Keratinocyte (primary cell): Measurements from ENCODE around the gene NGEF. TPM values are rescaled to one million over a fixed set of nuclear protein-coding genes. Genes with fewer than 3 reads are reported as not detected.

ENCODE experiments used
- DNase-seq: peaks from one replicate; pipeline ENCODE4 v3.0.0-alpha.2; 2011; ENCODE audit warnings: low read depth, missing footprints, low spot score
- FAIRE-seq: peaks from 2 replicates; lab custom pipeline; 2011; peaks lifted over from hg19 to GRCh38; lab: Jason Lieb, UNC
- H2AFZ ChIP-seq: 2 replicates; pipeline ENCODE4 v1.6.0; 2012; ENCODE audit warnings: low read length, control low read depth, inconsistent platforms; ENCODE audit not compliant: control insufficient read depth
- H3K27ac ChIP-seq: 2 replicates; pipeline ENCODE4 v1.5.1; 2011; ENCODE audit warnings: low read length; ENCODE audit not compliant: control insufficient read depth, insufficient read depth
- H3K27me3 ChIP-seq: 3 replicates; pipeline ENCODE4 v1.6.0; 2011; ENCODE audit warnings: low read length; ENCODE audit not compliant: control insufficient read depth, insufficient read depth; ENCODE audit errors: extremely low read depth
- H3K36me3 ChIP-seq, 2 experiments: 2 replicates in 1 of 2; 3 replicates in 1 of 2; pipeline ENCODE4 v1.5.1; 2011; ENCODE audit warnings: low read length in 2 of 2, mild to moderate bottlenecking in 1 of 2; ENCODE audit not compliant: control insufficient read depth in 2 of 2, insufficient read depth in 2 of 2; ENCODE audit errors: extremely low read depth in 1 of 2
- H3K4me1 ChIP-seq: 3 replicates; pipeline ENCODE4 v1.5.1; 2011; ENCODE audit warnings: low read length; ENCODE audit not compliant: control insufficient read depth, insufficient read depth; ENCODE audit errors: extremely low read depth
- H3K4me2 ChIP-seq: 3 replicates; pipeline ENCODE4 v1.6.0; 2011; ENCODE audit warnings: low read depth, low read length; ENCODE audit not compliant: control insufficient read depth, insufficient read depth; ENCODE audit errors: extremely low read depth
- H3K4me3 ChIP-seq, 3 experiments: fragments of 200-600 bp in 1 of 3; sonication (generic) in 1 of 3; 2 replicates in 2 of 3; 3 replicates in 1 of 3; pipeline ENCODE4 v1.5.1; 2011 to 2016; ENCODE audit warnings: low read length in 3 of 3, mild to moderate bottlenecking in 3 of 3, control low read depth in 2 of 3, inconsistent platforms in 1 of 3, low read depth in 1 of 3, mixed read lengths in 1 of 3, mixed run types in 1 of 3, moderate library complexity in 1 of 3; ENCODE audit not compliant: control insufficient read depth in 2 of 3, insufficient read depth in 2 of 3; ENCODE audit errors: extremely low read depth in 1 of 3
- H3K79me2 ChIP-seq: 2 replicates; pipeline ENCODE4 v1.6.0; 2012; ENCODE audit warnings: low read length; ENCODE audit not compliant: control insufficient read depth, insufficient read depth
- H3K9ac ChIP-seq: 3 replicates; pipeline ENCODE4 v1.6.0; 2011; ENCODE audit warnings: low read length; ENCODE audit not compliant: control insufficient read depth, insufficient read depth; ENCODE audit errors: extremely low read depth
- H3K9me1 ChIP-seq: 3 replicates; pipeline ENCODE4 v1.6.0; 2011; ENCODE audit warnings: low read length; ENCODE audit not compliant: control insufficient read depth, insufficient read depth; ENCODE audit errors: extremely low read depth
- H3K9me3 ChIP-seq: 2 replicates; pipeline ENCODE4 v1.5.1; 2012; ENCODE audit warnings: low read depth, low read length; ENCODE audit not compliant: control insufficient read depth
- H4K20me1 ChIP-seq: 3 replicates; pipeline ENCODE4 v1.6.0; 2011; ENCODE audit warnings: low read length; ENCODE audit not compliant: control insufficient read depth, insufficient read depth; ENCODE audit errors: extremely low read depth
- CTCF ChIP-seq, 3 experiments: IDR thresholded peaks in 1 of 3; conservative IDR thresholded peaks in 1 of 3; optimal IDR thresholded peaks in 1 of 3; 2 replicates in 2 of 3; 3 replicates in 1 of 3; pipeline versions ENCODE3 to v1.5.1; 2011; ENCODE audit warnings: low read length in 3 of 3, mild to moderate bottlenecking in 3 of 3, moderate library complexity in 2 of 3, control low read depth in 1 of 3, inconsistent platforms in 1 of 3; ENCODE audit not compliant: insufficient read depth in 2 of 3; ENCODE audit errors: extremely low read depth in 1 of 3
- EZH2 ChIP-seq: IDR thresholded peaks from one replicate; pipeline ENCODE4 v1.6.1; 2012; ENCODE audit warnings: inconsistent platforms, mild to moderate bottlenecking, low read length, moderate library complexity
- dilution Hi-C: fragments of 300-500 bp; cut with MboI; formaldehyde crosslinking; loops from one replicate; pipeline ENCODE4 v1.7.0; 2020; ENCODE audit warnings: low sequenced_read_pairs; ENCODE audit not compliant: extremely low pct_ligation_motif_present
- polyA plus RNA-seq, 5 experiments: library from polyadenylated mRNA; depleted of rRNA in 3 of 5; stranded (reverse) in 3 of 5; stranded (forward) in 1 of 5; unstranded in 1 of 5; fragments of >200 nt; gene quantifications; 1 replicate in 1 of 5; 2 replicates in 3 of 5; 3 replicates in 1 of 5; pipeline versions ENCODE4 v1.2.1 to v1.2.3, GENCODE V29; 2011 to 2012; ENCODE audit warnings: missing spikeins in 2 of 5, low read depth in 1 of 5, low replicate concordance in 1 of 5

The NGEF gene
- polyA plus RNA-seq, 1 donor (not counting 4 experiments of a cell fraction or from before 2014, with no cell fraction given) = 0.17 TPM

GRCh38 chr2:232949016-232949415 lies 64.0 kb downstream of the NGEF start:
- H4K20me1 ChIP-seq = no peaks in the 10 kb centered on the region
- TF ChIP-seq EZH2 = no peak
- TF ChIP-seq CTCF (optimal IDR thresholded peaks at IDR 0.05 in 1 of 3, IDR thresholded peaks at IDR 0.05 in 1 of 3, conservative IDR thresholded peaks at IDR 0.05 in 1 of 3; ENCODE audit: extremely low read depth in 1 of 3, insufficient read depth in 2 of 3, low read length in 3 of 3) = no peak
- no peaks in the 10 kb centered on the region for H3K9me3 ChIP-seq
- H3K9me1 ChIP-seq = no peaks in the 10 kb centered on the region
- no peaks in the 10 kb centered on the region for H3K79me2 ChIP-seq
- H3K4me1 ChIP-seq = peaks cover 9% of the 10 kb centered on the region
- H3K9ac ChIP-seq = no peak overlapping the region
- no peak overlapping the region for H3K27ac ChIP-seq
- dilution Hi-C loops = no loop called here
- H2AFZ ChIP-seq = no peak overlapping the region
- FAIRE-seq = no peak
- H3K4me3 ChIP-seq = no peak overlapping the region
- DNase-seq = no peak
- peaks cover 3% of the 10 kb centered on the region for H3K27me3 ChIP-seq
- H3K4me2 ChIP-seq = no peak overlapping the region
- H3K36me3 ChIP-seq = no peaks in the 10 kb centered on the region

- TF ChIP-seq CTCF (optimal IDR thresholded peaks at IDR 0.05 in 1 of 3, IDR thresholded peaks at IDR 0.05 in 1 of 3, conservative IDR thresholded peaks at IDR 0.05 in 1 of 3; ENCODE audit: extremely low read depth in 1 of 3, insufficient read depth in 2 of 3, low read length in 3 of 3) (no peak), EZH2 (no peak)
- FAIRE-seq = no peak
- H3K9me1 ChIP-seq = no peaks in the 10 kb centered on the region
- dilution Hi-C loops = no loop called here
- no peak for DNase-seq
- H2AFZ ChIP-seq = no peak overlapping the region
- no peak overlapping the region for H3K9ac ChIP-seq
- H3K27ac ChIP-seq = no peak overlapping the region
- no peak overlapping the region for H3K4me2 ChIP-seq
- no peaks in the 10 kb centered on the region for H3K79me2 ChIP-seq
- peaks cover 8% of the 10 kb centered on the region for H3K4me1 ChIP-seq
- peaks cover 2% of the 10 kb centered on the region for H3K9me3 ChIP-seq
- H3K4me3 ChIP-seq = no peak overlapping the region
- H4K20me1 ChIP-seq = no peaks in the 10 kb centered on the region
- no peaks in the 10 kb centered on the region for H3K27me3 ChIP-seq
- H3K36me3 ChIP-seq = no peaks in the 10 kb centered on the region
These were observed 70.2 kb downstream of the NGEF start for GRCh38 chr2:232942831-232943230.
